HG02610 (cell line): ENCODE results near the gene TADA2A.

Source experiments
- ATAC-seq: cut with Tn5 transposase; IDR thresholded peaks from one replicate; pipeline ENCODE4 v1.9.1; 2021; ENCODE audit warnings: mild to moderate bottlenecking, moderate library complexity; ENCODE audit not compliant: unreplicated experiment

TADA2A gene

DNA sequence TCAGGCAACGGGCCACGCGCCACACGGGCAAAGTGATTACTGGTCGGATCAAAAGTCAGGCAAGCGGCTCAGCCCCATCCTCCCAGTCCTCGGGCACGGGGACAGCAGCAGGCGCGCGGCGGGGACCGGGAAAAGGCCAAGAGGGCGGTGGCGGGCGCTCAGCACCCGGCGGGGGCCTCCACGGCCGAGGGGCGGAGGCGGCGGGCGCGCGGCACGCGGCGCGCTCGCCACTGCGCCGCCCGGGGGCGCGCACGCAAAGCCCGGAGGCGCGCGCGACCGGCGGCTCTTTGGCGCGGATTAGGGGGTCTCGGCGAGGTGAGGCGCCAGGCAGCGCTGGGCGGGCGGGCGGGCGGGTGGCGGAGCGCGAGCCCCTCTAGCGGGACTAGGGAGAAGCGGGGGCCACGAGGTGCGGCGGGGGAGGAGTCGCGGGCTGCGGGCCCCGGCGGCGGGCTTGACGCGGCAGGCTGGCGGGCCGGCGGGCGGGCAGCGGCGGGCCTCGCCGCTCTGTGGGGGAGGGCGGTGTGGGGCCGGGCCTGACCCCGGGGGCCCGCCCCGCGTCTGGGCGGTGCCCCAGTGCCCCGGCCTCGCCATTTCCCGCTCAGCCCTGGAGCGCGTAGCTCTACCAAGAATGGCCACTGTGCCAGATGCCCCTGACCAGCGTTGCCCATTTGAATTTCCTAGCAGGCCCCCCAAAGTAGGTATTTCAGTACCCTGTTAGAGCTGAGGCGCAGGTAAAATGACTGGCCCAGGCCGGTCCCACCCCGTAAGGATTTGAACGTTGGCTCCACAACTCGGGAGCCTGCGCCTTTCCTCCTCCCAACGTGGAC, at the start of gene TADA2A, which contains the start of gene ACACA:
Gene TADA2A, plus strand, starts transcription at position 252 of the 827 bp plus-strand sequence. CDS start 4,480 bp downstream, outside the sequence.
Gene ACACA, minus strand, starts transcription at position 202 of the 827 bp plus-strand sequence. CDS start 537 bp downstream, outside the sequence.
- ATAC-seq, result peak; percentile 78

GRCh38 chr17:37358098-37358829, 48.4 kb upstream of the TADA2A start:
- ATAC-seq, result peak; percentile 6

DNA sequence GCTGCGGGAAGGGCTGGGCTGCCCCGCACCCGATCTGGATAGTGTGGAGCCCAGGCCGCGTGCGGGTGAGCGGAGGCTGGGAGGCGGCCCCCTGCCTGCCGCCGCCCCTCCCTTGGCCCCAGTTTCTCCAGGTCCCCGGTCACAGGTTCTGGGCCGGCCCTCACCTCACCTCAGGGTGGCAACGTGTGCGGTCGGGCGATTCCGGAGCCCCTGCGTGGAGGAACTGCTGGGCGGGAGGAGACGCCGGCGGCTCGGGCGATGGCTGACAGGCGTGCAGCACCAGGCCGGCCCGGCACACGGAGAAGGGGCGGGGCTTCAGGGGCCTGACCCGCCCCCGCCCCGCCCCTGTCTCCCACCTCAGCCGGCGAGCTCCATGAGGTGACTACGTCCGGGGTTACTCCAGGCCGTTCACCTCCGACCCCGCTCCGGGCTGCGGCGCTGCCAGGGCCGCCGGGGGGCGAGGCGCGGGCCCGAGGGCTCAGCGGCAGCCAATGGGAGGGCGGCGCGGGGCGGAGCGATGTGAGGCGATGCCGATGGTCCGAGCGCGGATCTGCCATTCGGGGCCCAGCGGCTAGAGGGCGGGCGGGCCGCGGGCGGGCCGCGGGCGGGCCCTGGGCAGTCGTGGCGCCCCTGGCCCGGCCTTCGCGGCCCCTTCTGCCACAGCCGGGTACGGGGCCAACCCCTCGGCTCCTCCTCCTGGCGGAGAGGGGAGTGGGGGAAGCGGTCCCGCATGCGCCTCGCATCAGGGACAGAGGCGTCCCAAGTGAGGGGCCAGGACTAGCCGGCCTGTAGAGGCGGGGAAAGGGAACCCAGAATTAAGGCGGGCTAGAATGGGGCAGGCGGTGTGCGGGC, 47.6 kb upstream of the TADA2A start:
- peak; percentile 94 for ATAC-seq

DNA sequence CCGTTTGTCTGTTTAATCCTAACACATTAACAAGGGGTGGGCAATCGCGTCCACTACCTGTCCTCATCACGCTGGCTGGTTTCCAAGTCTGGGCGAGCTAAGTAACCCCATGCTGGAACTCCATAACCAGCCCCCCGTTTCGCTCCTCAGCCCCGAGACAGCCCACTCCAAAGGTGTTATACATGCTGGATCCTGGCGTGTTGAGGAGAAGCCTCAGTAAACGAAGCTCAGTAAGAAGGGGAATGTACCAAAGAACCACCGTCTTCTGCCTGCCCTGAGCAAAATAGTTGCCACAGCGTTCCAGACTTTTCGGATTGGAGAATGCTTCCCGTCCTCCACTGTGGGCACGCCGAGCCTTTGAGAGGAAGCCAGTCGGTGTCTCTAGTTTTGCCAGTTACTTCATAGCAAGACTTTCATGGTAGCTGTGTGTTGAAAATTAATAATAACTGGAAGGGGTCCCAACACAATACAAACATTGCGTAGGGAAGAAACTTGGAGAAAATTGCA, 47.0 kb upstream of the TADA2A start:
- no peak for ATAC-seq

- ATAC-seq, result no peak
These were observed 46.1 kb upstream of the TADA2A start for GRCh38 chr17:37360632-37361031.

DNA sequence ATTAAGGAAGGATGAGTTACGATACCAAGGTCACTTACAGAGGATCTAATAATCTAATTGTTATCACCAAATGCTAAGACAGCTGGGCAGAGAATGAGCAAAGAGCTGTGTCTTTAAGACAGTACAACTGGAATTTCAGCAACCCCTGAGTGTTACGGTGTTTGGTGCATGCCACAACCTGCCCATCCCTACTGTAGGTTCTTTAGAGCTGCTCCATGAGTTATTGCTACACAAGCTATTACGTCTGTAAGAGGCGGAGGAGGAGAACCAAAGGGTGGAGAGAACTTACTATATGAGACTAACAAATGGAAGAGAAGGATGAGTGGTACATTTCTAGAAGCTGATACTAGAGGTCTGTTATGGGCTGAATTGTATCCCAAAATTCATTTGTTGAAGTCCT, 45.1 kb upstream of the TADA2A start:
- ATAC-seq, result no peak

- no peak for ATAC-seq
These were observed 41.1 kb upstream of the TADA2A start for GRCh38 chr17:37365589-37365988.

GRCh38 chr17:37368577-37368976, 38.1 kb upstream of the TADA2A start:
- no peak for ATAC-seq

DNA sequence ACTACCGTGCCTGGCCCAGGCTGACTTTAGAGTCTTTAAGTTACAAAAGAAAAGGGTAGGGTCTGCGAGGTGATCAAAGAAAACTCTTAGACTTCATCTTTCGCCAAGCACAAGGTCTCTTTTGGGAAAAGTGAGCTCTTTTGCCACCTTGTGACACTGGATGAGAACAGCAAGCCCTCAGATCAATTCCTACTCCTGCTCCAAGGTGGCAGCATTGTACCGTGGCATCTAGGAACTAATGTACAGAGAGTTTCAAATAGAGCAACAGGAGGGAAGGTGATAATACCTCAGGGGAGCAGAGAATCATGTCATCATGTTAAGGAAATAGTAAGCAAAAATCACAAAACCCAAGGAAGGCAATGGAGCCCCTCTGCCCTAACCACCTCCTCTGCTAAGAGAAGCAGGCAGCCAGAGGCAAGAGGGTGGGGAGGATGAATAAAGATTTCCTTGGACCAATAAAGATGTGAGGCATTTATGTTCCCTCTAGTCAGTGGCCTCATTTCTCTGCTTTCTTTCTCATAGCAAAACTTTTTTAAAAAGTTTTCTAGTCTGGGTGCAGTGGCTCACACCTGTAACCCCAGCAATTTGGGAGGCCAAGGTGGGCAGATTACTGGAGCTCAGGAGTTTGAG, 33.0 kb upstream of the TADA2A start:
- peak; percentile 68 for ATAC-seq

DNA sequence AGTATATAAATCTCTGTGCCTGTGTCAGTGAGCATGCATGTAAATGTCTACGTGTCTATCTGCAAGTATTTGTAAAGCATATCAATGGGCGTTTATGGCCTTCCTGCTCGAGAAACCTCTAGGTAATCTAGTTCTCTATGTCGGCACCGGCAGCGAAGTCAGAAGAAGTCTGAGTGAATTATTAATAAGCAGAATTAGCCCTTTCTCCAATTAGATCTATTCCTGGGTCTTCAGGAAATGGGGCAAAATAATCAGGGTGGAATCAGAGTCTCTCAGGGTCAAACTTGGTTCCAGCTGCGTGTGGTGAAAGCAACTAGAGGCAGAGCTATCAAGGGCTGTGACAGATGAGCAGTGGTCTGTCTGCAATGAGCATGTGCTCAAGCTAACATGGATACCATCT, 31.0 kb upstream of the TADA2A start, which contains the start of gene C17orf78:
Gene C17orf78, plus strand, starts transcription at position 280 of the 400 bp plus-strand sequence. Its CDS starts 108 bp downstream, at position 388.
- no peak for ATAC-seq

- no peak for ATAC-seq
These were observed 24.6 kb upstream of the TADA2A start for GRCh38 chr17:37382056-37382455.

DNA sequence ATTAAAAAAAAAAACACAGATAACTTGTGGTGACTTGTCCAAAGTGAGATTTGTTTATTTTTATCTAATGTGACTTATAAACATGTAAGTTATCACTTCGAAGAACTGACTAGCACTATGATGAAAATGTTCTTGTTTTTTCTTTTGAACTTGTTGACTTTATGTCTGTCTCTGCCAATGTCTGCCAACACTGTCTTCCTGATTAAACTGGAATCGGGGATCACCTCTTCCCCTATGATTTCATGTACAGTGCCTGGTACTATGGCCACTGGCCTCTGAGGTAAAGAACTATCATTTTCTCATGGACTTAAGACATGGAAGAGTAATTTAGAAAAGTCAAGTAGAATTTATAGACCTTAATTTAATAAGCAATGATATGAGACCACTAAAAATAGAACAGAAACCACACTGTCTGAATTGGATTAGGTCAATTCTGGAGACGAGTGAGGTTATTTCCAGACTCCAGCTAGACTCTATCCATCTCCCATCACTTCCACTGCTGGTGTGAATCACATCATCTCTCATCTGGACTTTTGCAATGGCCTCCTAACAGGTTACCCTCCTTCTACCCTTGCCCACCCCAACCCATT, 22.0 kb upstream of the TADA2A start:
- ATAC-seq, result no peak

- no peak for ATAC-seq
These were observed 21.2 kb upstream of the TADA2A start for GRCh38 chr17:37385474-37385990.

GRCh38 chr17:37386462-37386861, 20.2 kb upstream of the TADA2A start:
- ATAC-seq, result no peak

DNA sequence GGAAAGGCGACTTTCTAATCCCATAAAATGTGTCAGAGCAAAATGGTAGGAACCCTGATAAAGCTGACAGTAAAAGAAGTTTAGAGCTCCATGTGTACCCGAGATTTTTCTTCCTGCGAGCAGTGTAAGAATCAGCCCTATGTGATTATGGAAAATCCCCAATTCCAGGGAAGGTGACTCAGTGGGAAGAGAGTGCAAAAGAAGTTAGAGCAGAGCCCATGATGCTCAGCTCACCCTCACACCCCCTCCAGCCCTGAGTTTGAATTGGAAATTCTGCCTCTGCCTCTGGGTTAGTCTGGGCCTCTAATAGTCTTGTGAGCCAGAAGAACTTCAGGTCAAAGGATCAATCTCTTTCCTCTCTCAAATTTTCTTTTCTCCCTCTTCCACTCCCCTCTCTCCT, 18.4 kb upstream of the TADA2A start:
- ATAC-seq, result no peak

DNA sequence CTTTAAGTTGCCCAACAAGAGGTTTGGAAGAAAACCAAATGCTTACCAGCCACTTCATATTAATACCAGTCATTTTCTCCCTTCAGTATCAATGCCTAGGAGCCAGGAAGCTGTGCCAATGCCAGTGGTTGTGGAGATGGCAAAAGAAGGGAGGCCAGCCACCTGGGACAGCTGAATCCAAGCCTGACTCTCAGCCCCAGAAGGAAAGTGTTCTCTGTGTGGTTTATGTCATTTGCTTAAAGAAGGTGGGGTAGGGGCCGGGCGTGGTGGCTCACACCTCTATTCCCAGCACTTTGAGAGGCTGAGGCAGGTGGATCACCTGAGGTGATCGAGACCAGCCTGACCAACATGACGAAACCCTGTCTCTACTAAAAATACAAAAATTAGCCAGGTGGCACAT, 17.5 kb upstream of the TADA2A start:
- no peak for ATAC-seq

DNA sequence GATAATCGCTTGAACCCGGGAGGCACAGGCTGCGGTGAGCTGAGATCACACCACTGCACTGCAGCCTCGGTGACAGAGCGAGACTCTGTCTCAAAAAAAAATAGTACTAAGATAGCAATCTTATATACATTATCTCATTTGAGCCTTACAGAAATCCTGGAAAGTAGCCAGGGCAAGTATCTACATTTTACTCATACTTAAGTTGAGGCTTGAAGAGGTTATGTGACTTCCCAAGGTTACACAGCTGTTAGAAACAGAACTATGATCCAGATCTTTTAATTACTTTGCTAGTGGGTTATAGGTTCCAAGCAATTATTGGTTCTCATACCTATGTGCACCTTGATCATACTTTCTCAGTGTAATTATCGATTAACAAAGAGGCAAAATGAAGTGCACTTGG, 15.5 kb upstream of the TADA2A start:
- ATAC-seq, result no peak

DNA sequence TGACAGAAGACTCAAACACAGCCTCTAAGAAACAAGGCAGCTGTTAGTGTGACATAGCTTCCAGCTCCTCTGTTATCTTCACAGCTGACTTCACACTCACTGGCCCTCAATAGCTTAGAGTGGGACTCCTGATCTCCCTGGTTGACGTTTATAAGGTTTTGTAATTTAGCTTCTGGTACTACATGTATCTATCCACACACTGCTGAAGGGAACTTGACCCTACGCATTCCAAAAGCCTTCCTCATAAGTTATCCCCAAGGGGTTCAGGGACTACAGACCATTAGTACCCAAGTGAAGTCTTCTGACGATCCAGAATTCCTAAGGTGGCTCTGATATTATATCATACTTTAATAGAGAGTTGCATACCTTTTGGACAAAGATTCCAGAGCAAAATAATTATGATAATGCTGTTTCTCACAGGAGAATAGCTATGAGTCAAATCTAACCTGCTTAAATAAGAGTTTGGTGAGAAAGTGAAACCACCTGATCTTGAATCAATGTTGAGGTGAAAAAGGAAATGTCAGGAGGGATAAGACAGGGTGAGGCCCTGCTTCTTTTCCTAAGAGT, 14.6 kb upstream of the TADA2A start:
- peak; percentile 72 for ATAC-seq

- ATAC-seq, result no peak
These were observed 13.3 kb upstream of the TADA2A start for GRCh38 chr17:37393352-37393751.
